Activated CD8-positive, alpha-beta memory T cell treated with anti-CD3 and anti-CD28 coated beads, Interleukin-2, amount 50 U/mL, for 24 hours (primary cell): ENCODE measurements around the gene MATK.
A peak's percentile ranks its signal among the peaks of the same experiment; 100 is the strongest.
"Not testable (repeated sequence)": the region's sequence is repeated elsewhere in the genome, so short reads cannot be mapped to it uniquely, and the experiment has no call there.

Experiments
- DNase-seq: peaks from one replicate; pipeline ENCODE4 v3.0.0-alpha.2; 2020; ENCODE audit errors: extremely low read depth

The MATK gene

GRCh38 chr19:3770136-3770999 lies 15.8 kb downstream of the MATK start:
- DNase-seq, result no peak

- no peak for DNase-seq
These were observed 16.7 kb downstream of the MATK start for GRCh38 chr19:3769494-3769893.

GRCh38 chr19:3768748-3769099 lies 17.5 kb downstream of the MATK start:
- no peak for DNase-seq

- DNase-seq, result no peak
These were observed 18.0 kb downstream of the MATK start for GRCh38 chr19:3768015-3768747.

- no peak for DNase-seq
These were observed 19.1 kb downstream of the MATK start for GRCh38 chr19:3767050-3767449.

- no peak for DNase-seq
These were observed 19.7 kb downstream of the MATK start for GRCh38 chr19:3766520-3766919.

GRCh38 chr19:3765757-3766156 lies 20.4 kb downstream of the MATK start:
- DNase-seq, result not testable (repeated sequence)

GRCh38 chr19:3765121-3765520 lies 21.1 kb downstream of the MATK start:
- DNase-seq, result no peak

- peak; percentile 99 for DNase-seq
These were observed 23.4 kb downstream of the MATK start, which contains the start of gene MRPL54 for GRCh38 chr19:3762501-3763459. MRPL54 (plus strand) TSS chr19:3762682; CDS start chr19:3762701, 19 bp downstream.

GRCh38 chr19:3762130-3762473 lies 24.1 kb downstream of the MATK start:
- no peak for DNase-seq

- peak; percentile 87 for DNase-seq
These were observed 24.6 kb downstream of the MATK start, which contains the start of gene APBA3 for GRCh38 chr19:3761382-3762129. APBA3 (minus strand) TSS chr19:3761692; CDS start chr19:3760264, 1,428 bp downstream.

- no peak for DNase-seq
These were observed 25.3 kb downstream of the MATK start for GRCh38 chr19:3760871-3761361.

GRCh38 chr19:3759482-3760254 lies 26.5 kb downstream of the MATK start:
- DNase-seq, result no peak

GRCh38 chr19:3758297-3758696 lies 27.9 kb downstream of the MATK start:
- DNase-seq, result not testable (repeated sequence)

- DNase-seq, result not testable (repeated sequence)
These were observed 28.5 kb downstream of the MATK start for GRCh38 chr19:3757705-3758104.

- DNase-seq, result no peak
These were observed 32.4 kb downstream of the MATK start for GRCh38 chr19:3753631-3754410.

- DNase-seq, result no peak
These were observed 33.7 kb downstream of the MATK start for GRCh38 chr19:3752492-3752891.

GRCh38 chr19:3751236-3751635 lies 34.9 kb downstream of the MATK start:
- DNase-seq, result no peak

GRCh38 chr19:3750211-3750610 lies 36.0 kb downstream of the MATK start:
- no peak for DNase-seq
